Measurements from ENCODE around the gene GLUL.

GLUL gene

GRCh38 chr1:182391362-182392049 lies at the start of gene GLUL:
Gene GLUL, minus strand, starts transcription at chr1:182391790. Its CDS starts 3,053 bp downstream, at chr1:182388737.
- DNase-seq, result peak; percentile 97

- DNase-seq, result no peak
Observed at GRCh38 chr1:182438326-182438725, 46.7 kb upstream of the GLUL start.

DNA sequence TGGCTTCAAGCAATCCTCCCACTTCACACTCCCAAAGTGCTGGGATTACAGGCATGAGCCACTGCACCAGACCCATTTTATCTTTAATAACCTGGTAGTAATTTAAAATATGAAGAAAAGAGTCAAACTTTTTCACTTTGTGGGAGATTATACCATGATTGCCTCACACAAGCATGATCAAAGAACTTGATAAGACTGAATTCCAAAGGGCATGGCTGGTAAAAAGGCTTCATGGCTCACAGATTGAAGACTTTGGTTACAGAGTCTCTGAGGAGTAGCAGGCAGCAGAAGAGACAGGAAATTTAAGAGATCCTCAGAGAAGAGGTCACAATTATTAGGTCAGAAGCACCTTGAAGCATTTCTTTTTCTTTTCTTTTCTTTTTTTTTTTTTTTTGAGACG lies 42.0 kb upstream of the GLUL start:
- no peak for DNase-seq

- DNase-seq, result no peak
Observed at GRCh38 chr1:182431278-182431677, 39.7 kb upstream of the GLUL start.

GRCh38 chr1:182430263-182431068 lies 38.9 kb upstream of the GLUL start:
- no peak for DNase-seq

DNA sequence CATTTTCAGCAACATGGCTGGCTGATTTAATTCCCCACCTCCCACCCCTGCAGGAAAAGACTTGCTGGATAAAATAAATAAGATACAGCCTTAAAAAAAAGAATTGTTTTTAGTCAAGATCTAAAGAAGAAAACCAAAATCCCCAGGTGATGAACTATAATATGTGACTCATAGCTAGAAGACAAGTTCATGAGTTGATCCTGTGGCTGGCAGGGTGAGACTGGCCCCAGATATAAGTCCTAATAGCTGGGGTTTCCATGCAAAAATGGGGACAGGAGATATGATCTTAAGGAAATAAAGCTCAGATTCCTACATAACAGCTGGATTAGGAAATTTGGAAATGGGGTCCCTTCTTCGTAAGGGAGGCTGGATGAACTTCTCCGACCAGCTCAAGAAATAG lies 36.5 kb upstream of the GLUL start:
- DNase-seq, result no peak

DNA sequence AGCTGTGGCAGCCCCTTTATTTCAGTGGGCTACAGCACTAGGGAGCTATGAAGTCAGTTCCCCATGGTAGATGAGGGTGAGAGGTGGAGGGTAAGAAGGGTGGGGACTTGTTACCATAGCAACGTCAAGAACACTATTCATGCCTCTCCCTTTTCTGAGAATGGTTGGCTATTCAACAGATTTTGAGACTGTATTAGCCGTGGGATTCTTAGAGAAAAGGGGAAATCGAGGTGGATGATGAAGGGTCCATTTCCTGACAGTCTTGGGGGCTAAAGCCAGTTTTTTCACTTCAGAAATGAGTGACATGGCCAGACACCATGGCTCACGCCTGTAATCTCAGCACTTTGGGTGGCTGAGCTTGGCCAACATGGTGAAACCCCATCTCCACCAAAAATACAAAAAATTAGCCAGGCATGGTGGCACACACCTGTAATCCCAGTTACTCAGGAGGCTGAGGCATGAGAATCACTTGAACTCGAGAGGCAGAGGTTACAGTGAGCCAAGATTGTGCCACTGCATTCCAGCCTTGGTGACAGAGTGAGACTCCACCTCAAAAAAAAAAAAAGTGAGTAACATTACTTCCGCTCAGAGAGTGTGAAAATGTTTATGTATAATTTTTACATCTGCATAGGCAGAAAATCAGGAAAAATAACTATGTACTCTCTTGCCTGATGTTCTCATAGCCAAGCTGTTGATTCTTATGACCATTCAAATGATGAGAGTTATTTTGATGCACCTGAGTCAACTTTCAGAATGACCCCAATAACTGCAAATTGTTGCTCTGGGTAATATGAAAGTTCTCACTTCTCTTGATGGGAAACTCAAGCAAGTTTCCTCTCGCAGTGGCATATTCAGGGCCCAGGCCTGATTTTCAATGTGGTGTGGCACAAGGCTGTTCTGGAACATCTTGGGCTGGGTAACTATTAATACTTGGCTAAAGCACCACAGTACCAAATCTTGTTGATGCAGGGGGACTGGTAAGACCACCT lies 35.1 kb upstream of the GLUL start:
- DNase-seq, result no peak

DNA sequence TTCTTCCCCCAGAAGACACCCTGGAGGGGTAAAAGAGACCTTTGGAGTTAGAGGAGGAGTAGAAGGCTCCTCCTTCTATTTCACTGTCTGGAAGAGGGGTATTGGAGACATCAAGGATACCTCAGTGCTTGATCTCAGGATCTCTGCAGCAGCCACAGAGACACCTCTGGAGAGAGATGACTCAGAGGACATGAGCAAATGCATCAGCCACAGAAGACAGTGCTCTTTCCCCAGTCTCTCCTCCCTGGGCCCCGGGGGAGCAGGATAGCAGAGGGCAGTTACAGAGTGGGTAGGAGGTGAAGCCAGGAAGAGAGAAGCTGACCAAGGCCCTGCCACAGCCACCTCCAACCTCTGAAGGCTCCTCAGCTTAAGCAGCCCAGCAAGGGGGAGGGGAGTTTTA lies 24.2 kb upstream of the GLUL start:
- no peak for DNase-seq

GRCh38 chr1:182413969-182414368 lies 22.4 kb upstream of the GLUL start:
- DNase-seq, result no peak

DNA sequence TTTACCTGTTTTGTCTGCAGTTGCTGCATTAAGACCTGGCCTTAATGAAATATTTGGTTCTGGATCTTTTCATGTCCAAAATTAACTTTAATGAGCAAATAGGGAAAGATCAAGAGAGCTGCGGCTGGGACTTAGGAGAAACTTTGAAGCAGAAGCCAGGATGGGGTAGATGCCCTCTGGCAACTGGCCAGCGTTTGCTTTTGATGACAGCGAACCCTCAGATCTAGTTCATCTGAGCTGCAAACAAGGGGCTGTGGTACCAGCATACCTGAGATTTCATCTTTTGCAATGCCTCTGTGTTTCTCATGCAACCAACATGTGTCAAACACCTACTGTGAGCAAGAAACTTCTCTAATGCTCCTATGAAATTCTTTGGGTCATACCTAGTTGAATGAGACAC lies 21.9 kb upstream of the GLUL start:
- no peak for DNase-seq

GRCh38 chr1:182410620-182411273 lies 19.2 kb upstream of the GLUL start:
- no peak for DNase-seq

GRCh38 chr1:182410138-182410537 lies 18.5 kb upstream of the GLUL start:
- DNase-seq, result no peak

- no peak for DNase-seq
Observed at GRCh38 chr1:182408435-182409075, 17.0 kb upstream of the GLUL start.

DNA sequence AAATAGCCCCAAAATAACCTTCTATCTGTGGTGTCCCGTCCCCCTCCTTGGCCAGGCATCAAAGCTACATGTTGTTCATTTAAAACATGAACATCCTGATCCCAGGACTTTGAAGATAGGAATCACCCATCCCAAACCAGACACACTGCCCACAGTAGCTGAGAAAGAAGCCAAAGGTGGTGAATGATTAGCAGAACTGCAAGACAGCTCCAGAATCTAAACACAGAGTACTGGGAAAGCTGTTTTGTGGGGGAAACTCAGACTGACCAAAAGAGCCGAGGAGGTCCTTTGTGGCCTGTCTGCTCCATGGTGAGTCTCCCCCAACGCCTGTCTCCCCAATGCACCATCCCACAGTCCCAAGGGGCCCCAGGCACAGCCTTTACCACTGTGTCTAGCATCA lies 16.1 kb upstream of the GLUL start:
- DNase-seq, result no peak

DNA sequence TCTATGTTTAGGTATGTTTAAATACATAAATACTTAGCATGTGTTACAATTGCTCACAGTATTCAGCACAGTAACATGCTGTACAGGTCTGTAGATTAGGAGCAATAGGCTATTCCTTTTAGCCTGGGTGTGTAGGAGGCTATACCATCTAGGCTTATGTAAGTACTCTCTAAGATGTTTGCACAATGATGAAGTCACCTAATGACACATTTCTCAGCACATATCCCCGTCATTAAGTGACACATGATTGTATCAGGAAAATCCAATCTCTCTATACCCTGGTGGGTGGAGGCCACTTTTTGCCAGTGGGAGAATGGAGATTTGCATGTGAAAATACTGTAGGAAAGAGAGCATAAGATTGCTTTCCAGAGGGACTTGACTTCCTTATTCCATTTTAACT lies 14.4 kb upstream of the GLUL start:
- no peak for DNase-seq

DNA sequence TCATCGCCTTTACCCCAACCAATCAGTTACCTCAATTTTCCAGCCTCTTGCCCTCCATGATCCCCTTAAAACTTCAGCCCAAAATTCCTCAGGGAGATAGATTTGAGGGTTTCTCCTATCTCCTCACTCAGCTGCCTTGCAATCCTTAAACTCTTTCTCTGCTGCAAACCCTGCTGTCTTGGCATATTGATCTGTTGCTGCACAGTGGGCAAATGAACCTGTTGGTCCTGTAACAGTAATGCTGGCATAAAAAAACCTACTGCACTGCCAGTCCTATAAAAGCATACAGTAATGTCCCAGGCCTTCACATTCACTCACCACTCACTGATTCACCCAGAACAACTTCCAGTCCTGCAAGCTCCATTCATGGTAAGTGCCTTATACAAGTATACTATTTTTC lies 14.0 kb upstream of the GLUL start:
- no peak for DNase-seq

GRCh38 chr1:182404781-182405180 lies 13.2 kb upstream of the GLUL start:
- DNase-seq, result no peak

DNA sequence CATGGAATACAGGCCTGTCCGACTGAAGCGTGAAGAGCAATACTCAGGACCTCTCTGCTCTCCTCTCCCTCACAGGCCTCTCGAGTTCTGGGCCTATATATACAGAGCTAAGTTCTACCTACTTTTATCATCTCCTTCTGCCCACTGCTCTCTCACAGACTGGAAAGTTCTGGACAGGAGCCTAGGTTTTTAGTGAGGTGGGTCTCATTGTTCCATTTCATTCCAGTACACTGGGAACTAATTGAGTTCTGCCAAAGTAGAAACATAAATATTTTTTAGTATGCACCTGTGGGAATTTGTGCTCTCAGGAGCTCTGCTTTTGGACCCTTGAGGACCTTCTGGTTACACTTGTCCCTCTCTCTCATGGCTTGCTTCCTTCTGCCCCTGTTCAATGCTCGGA lies 9.0 kb upstream of the GLUL start, which contains the start of gene TEDDM1:
Gene TEDDM1, minus strand, starts transcription at position 101 of the 400 bp plus-strand sequence. CDS start 182 bp downstream, outside the sequence.
- DNase-seq, result no peak

- no peak for DNase-seq
Observed at GRCh38 chr1:182397653-182398393, 6.2 kb upstream of the GLUL start.

- DNase-seq, result no peak
Observed at GRCh38 chr1:182395906-182396305, 4.3 kb upstream of the GLUL start.

DNA sequence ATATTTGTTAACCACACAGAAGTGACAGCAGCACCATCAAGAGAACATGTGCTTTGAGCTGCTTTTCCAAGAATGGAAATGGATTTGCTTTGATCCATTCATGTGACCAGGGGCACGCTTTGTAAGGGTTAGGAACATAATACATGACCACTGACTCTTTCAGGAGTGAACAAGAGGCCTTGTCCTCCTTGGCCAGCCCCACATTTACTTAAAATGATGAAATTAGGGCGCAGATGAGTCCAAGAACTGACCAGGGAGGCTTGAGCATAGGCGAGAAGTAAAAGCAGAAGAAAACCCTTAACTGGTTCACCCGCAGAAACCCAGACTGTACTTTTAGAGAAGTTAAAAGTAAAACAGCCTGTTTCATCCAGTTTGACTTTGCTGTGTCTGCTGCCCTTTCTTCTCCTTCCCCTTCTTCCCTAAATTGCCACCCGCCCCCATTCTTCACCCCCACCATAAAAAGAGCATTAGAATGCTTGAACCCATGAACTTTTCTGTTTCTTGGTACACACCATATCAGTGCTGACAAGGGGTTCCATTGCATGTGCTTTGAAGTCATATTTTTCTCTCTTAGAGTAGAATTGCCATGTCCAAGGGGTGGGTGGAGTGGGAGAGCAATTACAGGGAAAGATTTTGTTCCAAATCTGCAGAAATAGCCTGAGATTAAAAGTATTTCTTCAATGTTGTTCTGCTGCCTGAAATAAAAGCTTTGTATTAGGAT lies 2.6 kb upstream of the GLUL start:
- no peak for DNase-seq
